Endothelial cell of umbilical vein (primary cell): ENCODE measurements around the gene CACNG5. TPM values are rescaled to one million over a fixed set of nuclear protein-coding genes. Genes with fewer than 3 reads are reported as not detected.

Source experiments
- BruUV-seq: library from RNA; stranded (reverse); fragments of 400-500 nt; replicated peaks from 2 replicates; lab custom pipeline; 2021; lab: Mats Ljungman, UMichigan
- CTCF ChIA-PET: fragments of 300-600, 350-600 bp; sonication (Branson Sonifier 250); formaldehyde crosslinking; loops from one replicate; lab custom pipeline; 2021; ENCODE audit warnings: antibody characterized with exemption, inconsistent platforms; lab: Charles Lee
- POLR2A ChIA-PET: fragments of 300-600, 350-600 bp; sonication (Branson Sonifier 250); formaldehyde crosslinking; loops from one replicate; lab custom pipeline; 2021; ENCODE audit warnings: antibody characterized with exemption, inconsistent platforms; lab: Charles Lee
- DNase-seq: peaks from one replicate; pipeline ENCODE4 v3.0.0-alpha.2; 2011; ENCODE audit warnings: low read depth, low spot score
- FAIRE-seq: peaks from 2 replicates; lab custom pipeline; 2011; peaks lifted over from hg19 to GRCh38; lab: Jason Lieb, UNC
- H2AFZ ChIP-seq: 2 replicates; pipeline ENCODE4 v1.6.0; 2012; ENCODE audit warnings: low read depth, low read length, control low read depth, inconsistent platforms
- H3K27ac ChIP-seq: 2 replicates; pipeline ENCODE4 v1.5.1; 2011; ENCODE audit warnings: low read depth, mild to moderate bottlenecking, control low read depth, low read length, moderate library complexity; ENCODE audit not compliant: insufficient read depth
- H3K27me3 ChIP-seq, 2 experiments: 2 replicates each; pipeline versions ENCODE4 v1.6.0 to v1.6.1; 2011; ENCODE audit warnings: low read length in 2 of 2, mixed read lengths in 1 of 2; ENCODE audit not compliant: control insufficient read depth in 2 of 2, insufficient read depth in 2 of 2
- H3K36me3 ChIP-seq, 2 experiments: 2 replicates in 1 of 2; 3 replicates in 1 of 2; pipeline ENCODE4 v1.5.1; 2011; ENCODE audit warnings: low read length in 2 of 2, mild to moderate bottlenecking in 1 of 2, moderate library complexity in 1 of 2; ENCODE audit not compliant: control insufficient read depth in 2 of 2, insufficient read depth in 2 of 2; ENCODE audit errors: extremely low read depth in 1 of 2
- H3K4me1 ChIP-seq: 3 replicates; pipeline ENCODE4 v1.5.1; 2011; ENCODE audit warnings: mild to moderate bottlenecking, low read length; ENCODE audit not compliant: control insufficient read depth, insufficient read depth; ENCODE audit errors: extremely low read depth
- H3K4me2 ChIP-seq: 2 replicates; pipeline ENCODE4 v1.6.1; 2011; ENCODE audit warnings: low read length, control low read depth, mixed read lengths; ENCODE audit not compliant: insufficient read depth
- H3K4me3 ChIP-seq, 3 experiments: fragments of 200-600 bp in 1 of 3; sonication (generic), shearing (Covaris generic) in 1 of 3; replicated peaks in 1 of 3; 2 replicates each; pipeline ENCODE4 v1.5.1; 2011 to 2016; ENCODE audit warnings: control low read depth in 3 of 3, low read length in 3 of 3, mild to moderate bottlenecking in 2 of 3, inconsistent platforms in 1 of 3, low read depth in 1 of 3, moderate library complexity in 1 of 3; ENCODE audit not compliant: insufficient read depth in 1 of 3
- H3K79me2 ChIP-seq: 2 replicates; pipeline ENCODE4 v1.6.0; 2012; ENCODE audit warnings: low read length, inconsistent platforms; ENCODE audit not compliant: control insufficient read depth, insufficient read depth
- H3K9ac ChIP-seq: replicated peaks from 2 replicates; pipeline ENCODE3; 2011; ENCODE audit warnings: low read length, control low read depth; ENCODE audit not compliant: insufficient read depth; ENCODE audit errors: extremely low read depth
- H3K9me1 ChIP-seq: replicated peaks from 3 replicates; pipeline ENCODE4 v1.6.0; 2011; ENCODE audit warnings: mild to moderate bottlenecking, low read length; ENCODE audit not compliant: control insufficient read depth, insufficient read depth; ENCODE audit errors: extremely low read depth
- H3K9me3 ChIP-seq: replicated peaks from 2 replicates; pipeline ENCODE4 v1.5.1; 2012; ENCODE audit warnings: low read length, inconsistent platforms; ENCODE audit not compliant: control insufficient read depth, insufficient read depth
- H4K20me1 ChIP-seq: replicated peaks from 2 replicates; pipeline ENCODE3; 2011; ENCODE audit warnings: mild to moderate bottlenecking, low read length; ENCODE audit not compliant: control insufficient read depth, insufficient read depth; ENCODE audit errors: extremely low read depth
- EZH2 ChIP-seq: IDR thresholded peaks from 2 replicates; pipeline ENCODE4 v1.6.1; 2012; ENCODE audit warnings: borderline replicate concordance, low read depth, mild to moderate bottlenecking, moderate library complexity, low read length, inconsistent platforms; ENCODE audit not compliant: severe bottlenecking
- FOS ChIP-seq: IDR thresholded peaks from 2 replicates; pipeline ENCODE4 v1.6.1; 2011; ENCODE audit warnings: mild to moderate bottlenecking, low read length, moderate library complexity, borderline replicate concordance; ENCODE audit not compliant: insufficient read depth
- GATA2 ChIP-seq: IDR thresholded peaks from 2 replicates; pipeline ENCODE4 v1.7.0; 2011; ENCODE audit warnings: low read depth, mild to moderate bottlenecking, moderate library complexity, mixed read lengths, low read length; ENCODE audit not compliant: insufficient read length, insufficient read depth
- JUN ChIP-seq: IDR thresholded peaks from 2 replicates; pipeline ENCODE4 v1.6.1; 2011; ENCODE audit warnings: borderline replicate concordance, low read depth; ENCODE audit not compliant: insufficient read length, insufficient read depth
- MAX ChIP-seq: IDR thresholded peaks from 2 replicates; pipeline ENCODE4 v1.6.1; 2011; ENCODE audit not compliant: insufficient read depth, insufficient read length
- MYC ChIP-seq: IDR thresholded peaks from one replicate; pipeline ENCODE4 v1.6.1; 2011; ENCODE audit warnings: mild to moderate bottlenecking, low read depth, low read length
- POLR2A ChIP-seq: IDR thresholded peaks from 2 replicates; pipeline ENCODE4 v1.6.1; 2012; ENCODE audit warnings: low read depth, mild to moderate bottlenecking, control low read depth, low read length
- POLR2AphosphoS5 ChIP-seq: IDR thresholded peaks from 2 replicates; pipeline ENCODE4 v1.6.1; 2012; ENCODE audit warnings: low read depth, mild to moderate bottlenecking, control low read depth, low read length, moderate library complexity; ENCODE audit not compliant: insufficient read depth
- dilution Hi-C: fragments of 300-500 bp; cut with MboI; formaldehyde crosslinking; loops from one replicate; pipeline ENCODE4 v1.15.0; 2019; ENCODE audit warnings: low sequenced_read_pairs; ENCODE audit not compliant: extremely low pct_ligation_motif_present
- intact Hi-C: fragments of 100-400 bp; cut with micrococcal nuclease; formaldehyde crosslinking; loops from one replicate; pipeline ENCODE4 v1.10.0; 2022
- polyA plus RNA-seq, 4 experiments: library from polyadenylated mRNA; depleted of rRNA in 3 of 4; stranded (reverse) in 3 of 4; unstranded in 1 of 4; fragments of >200 nt; gene quantifications; 2 replicates each; pipeline versions ENCODE4 v1.2.1 to v1.2.3, GENCODE V29; 2011 to 2012; ENCODE audit warnings: missing spikeins in 1 of 4
- total RNA-seq: library from RNA; stranded (reverse); gene quantifications from 2 replicates; pipeline ENCODE4 v1.2.3, GENCODE V29; 2021
- TF ChIP-seq, protein P1 (sequence below), 2 donors: IDR thresholded peaks; 1 replicate in 1 of 2; 2 replicates in 1 of 2; pipeline ENCODE4 v1.5.1; 2011; ENCODE audit warnings: low read length in 2 of 2, mild to moderate bottlenecking in 2 of 2, moderate library complexity in 2 of 2, control low read depth in 1 of 2, inconsistent platforms in 1 of 2, low read depth in 1 of 2; ENCODE audit not compliant: insufficient read depth in 1 of 2; ENCODE audit errors: extremely low read depth in 1 of 2

CACNG5 gene
- total and polyA plus RNA-seq, 2 donors (not counting 3 experiments of a cell fraction or from before 2014, with no cell fraction given), result not detected

DNA sequence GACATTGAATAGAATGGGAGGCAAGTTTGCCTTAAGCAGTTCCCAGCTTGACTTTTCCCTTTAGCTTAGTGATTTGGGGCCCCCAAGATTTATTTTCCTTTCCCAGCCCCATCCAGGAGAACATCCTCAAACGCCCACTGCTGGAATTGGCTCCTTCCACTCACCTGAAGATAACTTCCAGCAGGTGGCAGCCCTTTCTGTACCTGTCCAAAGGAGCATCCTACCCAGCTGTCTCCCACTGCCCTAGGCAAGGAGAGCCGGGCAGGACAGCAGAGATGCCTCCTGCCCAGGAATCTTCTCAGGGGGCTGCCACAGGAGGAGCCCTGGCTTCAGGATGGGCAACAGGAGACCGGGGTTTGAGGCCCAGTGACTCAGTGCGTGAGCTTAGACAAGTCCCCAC is 6.4 kb downstream of the CACNG5 start:
- H3K27me3 ChIP-seq, result peaks cover 0 to 2% of the 10 kb centered on the region in 2 experiments
- H3K27ac ChIP-seq, result no peak overlapping the region
- ChIA-PET CTCF (interaction anchor here (0.9 kb wide), 1 partner anchor 11 kb away, joined by 3 read pairs; no protein-coding TSS in a partner anchor), POLR2A (no interaction called here)
- no peak overlapping the region for H3K4me2 ChIP-seq
- dilution Hi-C loops (no loop called here), intact Hi-C loops (no loop called here)
- H3K36me3 ChIP-seq, result no peaks in the 10 kb centered on the region
- DNase-seq (no peak), FAIRE-seq (no peak)
- H4K20me1 ChIP-seq, result no peaks in the 10 kb centered on the region
- H3K79me2 ChIP-seq, result no peaks in the 10 kb centered on the region
- no peak overlapping the region for H2AFZ ChIP-seq
- no peaks in the 10 kb centered on the region for H3K9me3 ChIP-seq
- H3K4me1 ChIP-seq, result no peaks in the 10 kb centered on the region
- no TSS peak for BruUV-seq
- no peak overlapping the region for H3K4me3 ChIP-seq
- TF ChIP-seq MYC (no peak), GATA2 (no peak), POLR2A (no peak), JUN (no peak), EZH2 (no peak), POLR2AphosphoS5 (no peak), FOS (no peak), MAX (no peak)
- TF ChIP-seq, protein P1, sequence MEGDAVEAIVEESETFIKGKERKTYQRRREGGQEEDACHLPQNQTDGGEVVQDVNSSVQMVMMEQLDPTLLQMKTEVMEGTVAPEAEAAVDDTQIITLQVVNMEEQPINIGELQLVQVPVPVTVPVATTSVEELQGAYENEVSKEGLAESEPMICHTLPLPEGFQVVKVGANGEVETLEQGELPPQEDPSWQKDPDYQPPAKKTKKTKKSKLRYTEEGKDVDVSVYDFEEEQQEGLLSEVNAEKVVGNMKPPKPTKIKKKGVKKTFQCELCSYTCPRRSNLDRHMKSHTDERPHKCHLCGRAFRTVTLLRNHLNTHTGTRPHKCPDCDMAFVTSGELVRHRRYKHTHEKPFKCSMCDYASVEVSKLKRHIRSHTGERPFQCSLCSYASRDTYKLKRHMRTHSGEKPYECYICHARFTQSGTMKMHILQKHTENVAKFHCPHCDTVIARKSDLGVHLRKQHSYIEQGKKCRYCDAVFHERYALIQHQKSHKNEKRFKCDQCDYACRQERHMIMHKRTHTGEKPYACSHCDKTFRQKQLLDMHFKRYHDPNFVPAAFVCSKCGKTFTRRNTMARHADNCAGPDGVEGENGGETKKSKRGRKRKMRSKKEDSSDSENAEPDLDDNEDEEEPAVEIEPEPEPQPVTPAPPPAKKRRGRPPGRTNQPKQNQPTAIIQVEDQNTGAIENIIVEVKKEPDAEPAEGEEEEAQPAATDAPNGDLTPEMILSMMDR (IDR thresholded peaks at IDR 0.05; ENCODE audit: extremely low read depth in 1 of 2, insufficient read depth in 1 of 2, low read depth in 1 of 2, low read length in 2 of 2), result no peak
- no peak overlapping the region for H3K9ac ChIP-seq
- no peaks in the 10 kb centered on the region for H3K9me1 ChIP-seq
